GM19025 (cell line): ENCODE results near the gene LAMTOR4.
"Not testable (repeated sequence)": the region's sequence is repeated elsewhere in the genome, so short reads cannot be mapped to it uniquely, and the experiment has no call there.

Experiments
- ATAC-seq: cut with Tn5 transposase; IDR thresholded peaks from one replicate; pipeline ENCODE4 v1.9.1; 2021; ENCODE audit warnings: mild to moderate bottlenecking, low read depth, moderate library complexity; ENCODE audit not compliant: unreplicated experiment

The LAMTOR4 gene

GRCh38 chr7:100169147-100169850 is 20.6 kb downstream of the LAMTOR4 start:
- no peak for ATAC-seq

GRCh38 chr7:100170101-100170897 is 21.6 kb downstream of the LAMTOR4 start:
- no peak for ATAC-seq

GRCh38 chr7:100171087-100171681 is 22.5 kb downstream of the LAMTOR4 start:
- ATAC-seq, result no peak

- no peak for ATAC-seq
These were observed 23.1 kb downstream of the LAMTOR4 start for GRCh38 chr7:100171840-100172239.

- no peak for ATAC-seq
These were observed 25.2 kb downstream of the LAMTOR4 start for GRCh38 chr7:100173806-100174495.

- ATAC-seq, result no peak
These were observed 25.9 kb downstream of the LAMTOR4 start for GRCh38 chr7:100174582-100174981.

GRCh38 chr7:100175296-100175935 is 26.7 kb downstream of the LAMTOR4 start:
- ATAC-seq, result no peak

- no peak for ATAC-seq
These were observed 27.7 kb downstream of the LAMTOR4 start for GRCh38 chr7:100176096-100177044.

GRCh38 chr7:100177045-100178001 is 28.6 kb downstream of the LAMTOR4 start, which contains the start of the genes GPC2 and STAG3:
GPC2 (minus strand) TSS chr7:100177381; CDS start chr7:100177199, 182 bp downstream.
STAG3 (plus strand) TSS chr7:100177918; CDS start chr7:100180557, 2,639 bp downstream.
- ATAC-seq, result peak; percentile 84

- ATAC-seq, result not testable (repeated sequence)
These were observed 31.4 kb downstream of the LAMTOR4 start for GRCh38 chr7:100180084-100180483.

GRCh38 chr7:100182616-100183015 is 33.9 kb downstream of the LAMTOR4 start:
- not testable (repeated sequence) for ATAC-seq

GRCh38 chr7:100183090-100183489 is 34.4 kb downstream of the LAMTOR4 start:
- ATAC-seq, result not testable (repeated sequence)

GRCh38 chr7:100185726-100186125 is 37.0 kb downstream of the LAMTOR4 start:
- ATAC-seq, result no peak

GRCh38 chr7:100189061-100189460 is 40.3 kb downstream of the LAMTOR4 start:
- no peak for ATAC-seq

- ATAC-seq, result no peak
These were observed 41.5 kb downstream of the LAMTOR4 start for GRCh38 chr7:100190048-100190711.

- no peak for ATAC-seq
These were observed 43.1 kb downstream of the LAMTOR4 start for GRCh38 chr7:100191775-100192174.

GRCh38 chr7:100192281-100192862 is 43.7 kb downstream of the LAMTOR4 start:
- ATAC-seq, result not testable (repeated sequence)
